Measurements from ENCODE around the gene NOL11.

- TF ChIP-seq CTCF (IDR thresholded peaks at IDR 0.05), result no peak
- TF ChIP-seq EZH2phosphoT487 (IDR thresholded peaks at IDR 0.05), result no peak
Observed at GRCh38 chr17:67751101-67752074, 33.7 kb downstream of the NOL11 start.
